HCT116 (cell line): ENCODE measurements around the gene CTSZ. TPM values are rescaled to one million over a fixed set of nuclear protein-coding genes. Genes with fewer than 3 reads are reported as not detected.
"Not testable (repeated sequence)": the region's sequence is repeated elsewhere in the genome, so short reads cannot be mapped to it uniquely, and the experiment has no call there.

ENCODE experiments used
- ATAC-seq: fragments of 200-7000 bp; cut with Tn5 transposase; 2 replicates; pipeline ENCODE4 v1.9.1; 2020; ENCODE audit warnings: mild to moderate bottlenecking, moderate library complexity
- BruUV-seq: library from RNA; stranded (reverse); fragments of 400-500 nt; replicated peaks from 2 replicates; lab custom pipeline; 2021; lab: Mats Ljungman, UMichigan
- CTCF ChIA-PET: fragments of 300-600 bp; sonication (Branson Sonifier 250); formaldehyde crosslinking; loops from one replicate; lab custom pipeline; 2021; ENCODE audit warnings: antibody characterized with exemption; lab: Charles Lee
- POLR2A ChIA-PET: fragments of 300-600, 350-600 bp; sonication (Branson Sonifier 250); formaldehyde crosslinking; loops from one replicate; lab custom pipeline; 2021; ENCODE audit warnings: antibody characterized with exemption; lab: Charles Lee
- RAD21 ChIA-PET, 2 experiments: fragments of 300-600 bp; sonication (Branson Sonifier 250); formaldehyde crosslinking; loops; one replicate each; lab custom pipeline; 2023; ENCODE audit warnings: low total read pairs in 2 of 2; ENCODE audit not compliant: uncharacterized antibody in 2 of 2, unreplicated experiment in 2 of 2, low non-redundant PET in 1 of 2; lab: Charles Lee
- DNase-seq: peaks from one replicate; pipeline ENCODE4 v3.0.0-alpha.2; 2010; ENCODE audit warnings: low read depth, low spot score
- H2AFZ ChIP-seq: fragments of 200-600 bp; shearing (Covaris generic), sonication (generic); 2 replicates; pipeline ENCODE4 v1.6.1; 2017; ENCODE audit warnings: low read depth, mixed run types, mixed read lengths, antibody characterized with exemption, low read length; ENCODE audit not compliant: poor library complexity, severe bottlenecking
- H3K27ac ChIP-seq: 2 replicates; pipeline ENCODE4 v1.5.1; 2012; ENCODE audit warnings: low read depth, low read length
- H3K27me3 ChIP-seq: fragments of 200-600 bp; sonication (generic); 2 replicates; pipeline ENCODE4 v1.6.1; 2016; ENCODE audit warnings: mixed run types, low read length, mixed read lengths; ENCODE audit not compliant: insufficient read depth
- H3K36me3 ChIP-seq, 2 experiments: fragments of 200-500 bp in 1 of 2; fragments of 200-600 bp in 1 of 2; sonication (Bioruptor generic) in 1 of 2; sonication (generic) in 1 of 2; 2 replicates each; pipeline versions ENCODE4 v1.5.1 to v1.6.1; 2014 to 2016; ENCODE audit warnings: low read length in 2 of 2, inconsistent platforms in 1 of 2, mixed read lengths in 1 of 2, mixed run types in 1 of 2; ENCODE audit not compliant: insufficient read depth in 2 of 2, control insufficient read depth in 1 of 2
- H3K4me1 ChIP-seq, 2 experiments: fragments of 200-600 bp in 1 of 2; sonication (generic) in 1 of 2; 2 replicates each; pipeline versions ENCODE4 v1.5.1 to v1.6.1; 2012 to 2017; ENCODE audit warnings: low read length in 2 of 2, inconsistent platforms in 1 of 2, mild to moderate bottlenecking in 1 of 2, mixed read lengths in 1 of 2, mixed run types in 1 of 2, moderate library complexity in 1 of 2; ENCODE audit not compliant: insufficient read depth in 2 of 2, control insufficient read depth in 1 of 2
- H3K4me2 ChIP-seq: fragments of 200-600 bp; sonication (generic); 2 replicates; pipeline ENCODE4 v1.6.1; 2017; ENCODE audit warnings: mixed run types, low read length, mixed read lengths
- H3K4me3 ChIP-seq, 2 experiments: fragments of 200-600 bp in 1 of 2; sonication (generic) in 1 of 2; replicated peaks in 1 of 2; 2 replicates each; pipeline ENCODE4 v1.5.1; 2011 to 2016; ENCODE audit warnings: low read length in 2 of 2, control low read depth in 1 of 2, low read depth in 1 of 2, mild to moderate bottlenecking in 1 of 2, mixed read lengths in 1 of 2, mixed run types in 1 of 2
- H3K79me2 ChIP-seq: fragments of 200-600 bp; sonication (generic); 2 replicates; pipeline ENCODE4 v1.6.1; 2017; ENCODE audit warnings: mild to moderate bottlenecking, mixed run types, low read length, moderate library complexity, mixed read lengths; ENCODE audit not compliant: insufficient read depth
- H3K9ac ChIP-seq: fragments of 200-600 bp; sonication (generic); 2 replicates; pipeline ENCODE4 v1.6.1; 2016; ENCODE audit warnings: low read length, mixed read lengths
- H3K9me2 ChIP-seq: fragments of 200-600 bp; sonication (generic), shearing (Covaris generic); 2 replicates; pipeline ENCODE4 v1.6.1; 2017; ENCODE audit warnings: mixed run types, mild to moderate bottlenecking, moderate library complexity; ENCODE audit not compliant: insufficient read depth
- H3K9me3 ChIP-seq, 2 experiments: fragments of 200-500 bp in 1 of 2; fragments of 200-600 bp in 1 of 2; sonication (Bioruptor generic) in 1 of 2; sonication (generic) in 1 of 2; 2 replicates each; pipeline ENCODE4 v1.6.1; 2014 to 2017; ENCODE audit warnings: low read length in 2 of 2, mixed read lengths in 2 of 2, inconsistent platforms in 1 of 2, low read depth in 1 of 2, mild to moderate bottlenecking in 1 of 2, mixed run types in 1 of 2, moderate library complexity in 1 of 2; ENCODE audit not compliant: control insufficient read depth in 1 of 2, insufficient read depth in 1 of 2
- H4K20me1 ChIP-seq: fragments of 200-600 bp; sonication (generic), shearing (Covaris generic); 2 replicates; pipeline ENCODE4 v1.6.1; 2017; ENCODE audit warnings: mixed run types, mild to moderate bottlenecking, moderate library complexity; ENCODE audit not compliant: insufficient read depth
- CEBPB ChIP-seq: IDR thresholded peaks from 2 replicates; pipeline ENCODE4 v1.6.1; 2012; ENCODE audit warnings: low read depth
- ELF1 ChIP-seq: IDR thresholded peaks from 2 replicates; pipeline ENCODE4 v1.6.1; 2012; ENCODE audit warnings: low read depth, borderline replicate concordance
- EZH2phosphoT487 ChIP-seq: fragments of 200-600 bp; IDR thresholded peaks from 2 replicates; pipeline ENCODE4 v1.6.1; 2018; ENCODE audit warnings: antibody characterized with exemption, borderline replicate concordance
- FOSL1 ChIP-seq: IDR thresholded peaks from 2 replicates; pipeline ENCODE4 v1.6.1; 2012; ENCODE audit warnings: low read depth
- POLR2A ChIP-seq: IDR thresholded peaks from 2 replicates; pipeline ENCODE4 v1.7.0; 2011; ENCODE audit warnings: borderline replicate concordance; ENCODE audit not compliant: insufficient read depth, insufficient read length; ENCODE audit errors: extremely low read depth
- POLR2AphosphoS5 ChIP-seq: IDR thresholded peaks from 2 replicates; pipeline ENCODE4 v1.6.1; 2011; ENCODE audit warnings: mild to moderate bottlenecking, low read depth, low read length, moderate library complexity
- RAD21 ChIP-seq: IDR thresholded peaks from 2 replicates; pipeline ENCODE4 v1.6.1; 2012; ENCODE audit warnings: low read depth, mild to moderate bottlenecking
- SP1 ChIP-seq: IDR thresholded peaks from 2 replicates; pipeline ENCODE4 v1.6.1; 2012; ENCODE audit warnings: low read depth
- YY1 ChIP-seq: IDR thresholded peaks from 2 replicates; pipeline ENCODE4 v1.6.1; 2011; ENCODE audit warnings: low read length, low read depth, moderate library complexity, mild to moderate bottlenecking; ENCODE audit not compliant: insufficient replicate concordance; ENCODE audit errors: extremely low read depth
- intact Hi-C: fragments of 100-400 bp; cut with micrococcal nuclease; formaldehyde crosslinking; loops from 2 replicates; pipeline ENCODE4 v1.10.0; 2022
- total RNA-seq: library from RNA; stranded (reverse); gene quantifications from one replicate; pipeline ENCODE4 v1.2.1, GENCODE V29; 2021; ENCODE audit not compliant: unreplicated experiment
- TF ChIP-seq, protein P1 (sequence below): IDR thresholded peaks from 2 replicates; pipeline ENCODE4 v1.6.1; 2012

CTSZ gene
- total RNA-seq, 1 experiment from 2014 or later, result 100 TPM

DNA sequence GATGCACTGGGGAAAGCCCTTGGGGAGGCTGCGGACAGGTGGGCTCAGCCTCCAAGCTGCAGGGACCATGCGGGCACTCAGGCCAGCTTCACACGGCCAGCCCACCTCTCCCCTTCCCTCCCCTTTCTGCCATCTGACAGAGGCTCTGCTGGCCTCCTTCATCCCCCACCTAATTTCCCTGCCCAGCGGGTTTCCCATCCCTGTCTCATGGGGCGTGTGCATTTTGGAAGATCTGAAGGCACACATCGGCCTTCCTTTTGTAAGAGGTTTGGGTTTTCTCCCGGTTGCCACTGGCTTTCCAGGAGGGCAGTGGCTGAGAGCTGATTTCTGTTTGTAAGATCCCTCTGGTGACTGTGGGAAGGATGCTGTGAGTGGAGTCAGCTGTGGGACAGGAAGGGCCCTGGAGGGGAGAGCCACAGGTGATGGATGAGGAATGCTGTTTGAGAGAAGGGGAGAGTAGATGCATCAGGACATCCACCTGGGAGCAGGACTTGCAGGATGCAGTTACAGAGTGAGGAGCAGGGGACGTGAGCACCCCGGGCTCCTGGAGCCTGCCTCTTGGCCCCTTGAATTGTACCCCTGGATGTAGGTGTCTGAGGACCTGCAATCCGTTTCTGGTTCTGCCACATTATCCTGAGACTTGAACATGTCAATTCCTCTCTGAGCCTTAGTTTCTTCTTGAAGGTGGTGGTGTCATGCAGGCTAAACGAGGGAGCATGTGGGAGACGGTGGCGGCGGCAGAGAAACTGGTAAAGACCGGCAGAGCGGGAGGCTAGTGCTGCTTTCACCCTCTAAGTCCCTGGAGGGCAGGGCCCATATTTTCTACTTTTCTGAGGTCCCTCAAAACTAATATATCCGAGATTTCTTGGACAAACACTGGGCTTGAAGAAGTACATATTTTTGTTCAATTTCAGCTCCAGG lies 6.2 kb upstream of the CTSZ start:
- no peaks in the 10 kb centered on the region for H3K27me3 ChIP-seq
- H3K4me1 ChIP-seq, result peaks cover 3 to 18% of the 10 kb centered on the region in 2 experiments; a peak in 3 of 4 replicates
- no peaks in the 10 kb centered on the region for H4K20me1 ChIP-seq
- no peaks in the 10 kb centered on the region for H3K36me3 ChIP-seq
- no peaks in the 10 kb centered on the region for H3K9me3 ChIP-seq
- no peak overlapping the region for H3K4me3 ChIP-seq
- H2AFZ ChIP-seq, result no peak overlapping the region
- POLR2A ChIA-PET, result no interaction called here
- ATAC-seq (no peak), DNase-seq (no peak)
- no peak for TF ChIP-seq POLR2AphosphoS5
- no peak for TF ChIP-seq SP1
- TF ChIP-seq, protein P1, sequence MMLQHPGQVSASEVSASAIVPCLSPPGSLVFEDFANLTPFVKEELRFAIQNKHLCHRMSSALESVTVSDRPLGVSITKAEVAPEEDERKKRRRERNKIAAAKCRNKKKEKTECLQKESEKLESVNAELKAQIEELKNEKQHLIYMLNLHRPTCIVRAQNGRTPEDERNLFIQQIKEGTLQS, result no peak
- no peak for TF ChIP-seq POLR2A
- no peak for TF ChIP-seq EZH2phosphoT487
- TF ChIP-seq YY1, result no peak
- TF ChIP-seq ELF1, result no peak
- no peak for TF ChIP-seq CEBPB
- no peak for TF ChIP-seq RAD21
- TF ChIP-seq FOSL1, result no peak
- CTCF ChIA-PET, result no interaction called here
- intact Hi-C loops, result no loop called here
- H3K9ac ChIP-seq, result no peak overlapping the region
- H3K79me2 ChIP-seq, result no peaks in the 10 kb centered on the region
- no peak overlapping the region for H3K27ac ChIP-seq
- H3K4me2 ChIP-seq, result no peak overlapping the region
- no TSS peak for BruUV-seq
- RAD21 ChIA-PET, result no interaction called here
- H3K9me2 ChIP-seq, result no peaks in the 10 kb centered on the region

DNA sequence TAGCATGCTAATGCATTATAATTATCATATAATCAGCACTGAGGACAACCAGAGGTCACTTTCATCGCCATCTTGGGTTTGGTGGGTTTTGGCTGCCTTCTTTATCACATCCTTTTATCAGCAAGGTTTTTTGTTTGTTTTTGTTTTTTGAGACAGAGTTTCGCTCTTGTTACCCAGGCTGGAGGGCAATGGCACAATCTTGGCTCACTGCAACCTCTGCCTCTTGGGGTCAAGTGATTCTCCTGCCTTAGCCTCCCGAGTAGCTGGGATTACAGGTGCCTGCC lies 4.8 kb upstream of the CTSZ start:
- H3K9ac ChIP-seq, H3K9me3 ChIP-seq, H3K9me2 ChIP-seq, H3K79me2 ChIP-seq, intact Hi-C loops, H3K27me3 ChIP-seq, RAD21 ChIA-PET, H3K27ac ChIP-seq, H4K20me1 ChIP-seq, H3K4me3 ChIP-seq, CTCF ChIA-PET, DNase-seq, BruUV-seq, ATAC-seq, H2AFZ ChIP-seq, H3K4me2 ChIP-seq, H3K36me3 ChIP-seq: not testable (repeated sequence)
- POLR2A ChIA-PET, result interaction anchor here (1.2 kb wide), 1 partner anchor 21 kb away, joined by 4 read pairs; the partner anchor contains the start of gene ATP5F1E
- H3K4me1 ChIP-seq, result peaks cover 9 to 27% of the 10 kb centered on the region in 2 experiments; a peak in 3 of 4 replicates
